Ectodermal cell (in vitro differentiated cells): ENCODE results near the gene TMEM132D.
"Not testable (repeated sequence)": the region's sequence is repeated elsewhere in the genome, so short reads cannot be mapped to it uniquely, and the experiment has no call there.

Experiments
- H3K27ac ChIP-seq: 2 replicates; pipeline ENCODE4 v1.7.0; 2013; ENCODE audit warnings: mild to moderate bottlenecking, low read depth, low read length; ENCODE audit not compliant: insufficient read depth, poor library complexity, severe bottlenecking
- H3K27me3 ChIP-seq: 2 replicates; pipeline ENCODE4 v1.7.0; 2013; ENCODE audit warnings: mild to moderate bottlenecking, low read length; ENCODE audit not compliant: insufficient read depth, control insufficient read depth, poor library complexity, severe bottlenecking
- H3K36me3 ChIP-seq: one replicate; pipeline ENCODE4 v1.7.0; 2013; ENCODE audit warnings: low read length; ENCODE audit not compliant: control insufficient read depth, insufficient read depth
- H3K4me1 ChIP-seq: one replicate; pipeline ENCODE4 v1.7.0; 2013; ENCODE audit warnings: low read length; ENCODE audit not compliant: control insufficient read depth, insufficient read depth
- H3K4me3 ChIP-seq: 2 replicates; pipeline ENCODE4 v1.7.0; 2013; ENCODE audit warnings: low read depth, low read length, control low read depth; ENCODE audit not compliant: insufficient read depth
- H3K9me3 ChIP-seq: 2 replicates; pipeline ENCODE4 v1.7.0; 2013; ENCODE audit warnings: mild to moderate bottlenecking, low read length, moderate library complexity; ENCODE audit not compliant: control insufficient read depth
- WGBS, 2 experiments: methylation state at CpG; one replicate each; pipeline ENCODE4 v1.1.7; 2013; ENCODE audit warnings: missing lambda C conversion rate in 2 of 2; 5-methylcytosine and 5-hydroxymethylcytosine counted together

TMEM132D gene

DNA sequence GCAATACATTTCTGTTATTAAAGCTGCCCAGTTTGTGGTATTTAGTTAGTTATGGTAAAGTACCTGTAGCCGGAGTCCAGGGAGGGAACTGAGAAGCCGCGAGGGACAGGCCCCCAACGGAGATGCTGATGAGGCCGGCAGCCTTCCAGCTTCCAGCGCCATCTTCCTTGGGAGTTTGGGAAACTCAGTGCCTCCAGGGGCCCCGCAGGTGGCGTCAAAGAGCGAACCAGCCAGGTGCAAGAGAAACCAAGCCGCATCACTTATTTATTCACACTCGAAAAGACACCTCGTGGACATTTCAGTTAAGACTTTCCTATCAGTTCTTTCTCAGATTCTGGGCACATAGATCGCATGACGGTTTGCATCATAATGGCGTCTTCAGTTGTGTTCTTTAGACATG lies 833.9 kb downstream of the TMEM132D start:
- Histone ChIP-seq H3K4me1 (no peaks in the 10 kb centered on the region), H3K36me3 (no peaks in the 10 kb centered on the region), H3K4me3 (no peak overlapping the region), H3K27me3 (no peaks in the 10 kb centered on the region), H3K9me3 (no peaks in the 10 kb centered on the region), H3K27ac (no peak overlapping the region)
- WGBS, 2 experiments, result 78% methylated on average over 15 of the region's 15 CpGs

DNA sequence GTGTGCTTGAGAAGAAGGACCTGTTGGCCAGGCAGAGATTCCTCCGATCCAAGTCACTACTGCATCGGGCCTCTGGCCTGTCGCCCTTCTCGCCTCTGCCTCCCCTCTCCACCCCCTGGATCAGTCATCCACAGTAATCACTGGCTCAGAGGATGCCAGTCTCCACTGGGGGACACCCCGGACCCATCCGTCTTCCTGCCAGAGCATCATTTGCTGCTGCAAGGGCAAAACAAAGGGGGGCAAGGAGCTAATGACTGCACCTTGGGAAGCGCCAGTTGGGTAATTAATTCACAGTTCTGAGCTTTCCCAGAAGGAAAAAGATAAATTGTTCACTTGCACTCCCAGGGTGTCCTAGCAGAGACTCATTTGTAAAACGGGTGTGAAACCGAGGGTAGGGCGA lies 835.1 kb downstream of the TMEM132D start:
- 90 to 91% methylated on average over 10 of the region's 10 CpGs for WGBS, 2 experiments
- H3K27ac ChIP-seq, result no peak overlapping the region
- no peak overlapping the region for H3K4me3 ChIP-seq
- no peaks in the 10 kb centered on the region for H3K9me3 ChIP-seq
- H3K4me1 ChIP-seq, result no peaks in the 10 kb centered on the region
- no peaks in the 10 kb centered on the region for H3K27me3 ChIP-seq
- no peaks in the 10 kb centered on the region for H3K36me3 ChIP-seq

DNA sequence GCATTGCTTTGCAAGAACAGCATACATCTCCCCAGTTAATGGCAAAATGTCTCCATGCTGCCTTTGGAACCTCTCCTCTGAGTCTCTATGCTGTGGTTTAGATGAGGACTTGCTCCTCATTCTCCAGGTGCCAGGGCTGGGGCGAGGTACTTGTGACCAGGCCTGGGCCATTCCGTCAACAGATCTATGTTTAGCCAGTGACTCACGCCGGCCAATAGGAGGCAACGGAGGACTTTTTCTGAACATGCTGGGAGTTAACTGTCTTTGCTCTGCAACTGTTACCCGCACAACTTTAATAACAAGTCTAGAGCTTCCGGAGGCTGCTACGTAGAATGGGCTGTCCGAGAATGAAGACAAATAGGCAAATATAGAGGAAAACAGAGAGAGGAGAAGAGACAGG lies 836.3 kb downstream of the TMEM132D start:
- Histone ChIP-seq H3K9me3 (no peaks in the 10 kb centered on the region), H3K4me3 (no peak overlapping the region), H3K27me3 (no peaks in the 10 kb centered on the region), H3K36me3 (no peaks in the 10 kb centered on the region), H3K27ac (no peak overlapping the region), H3K4me1 (no peaks in the 10 kb centered on the region)
- WGBS, 2 experiments, result 43% methylated on average over 9 of the region's 9 CpGs

DNA sequence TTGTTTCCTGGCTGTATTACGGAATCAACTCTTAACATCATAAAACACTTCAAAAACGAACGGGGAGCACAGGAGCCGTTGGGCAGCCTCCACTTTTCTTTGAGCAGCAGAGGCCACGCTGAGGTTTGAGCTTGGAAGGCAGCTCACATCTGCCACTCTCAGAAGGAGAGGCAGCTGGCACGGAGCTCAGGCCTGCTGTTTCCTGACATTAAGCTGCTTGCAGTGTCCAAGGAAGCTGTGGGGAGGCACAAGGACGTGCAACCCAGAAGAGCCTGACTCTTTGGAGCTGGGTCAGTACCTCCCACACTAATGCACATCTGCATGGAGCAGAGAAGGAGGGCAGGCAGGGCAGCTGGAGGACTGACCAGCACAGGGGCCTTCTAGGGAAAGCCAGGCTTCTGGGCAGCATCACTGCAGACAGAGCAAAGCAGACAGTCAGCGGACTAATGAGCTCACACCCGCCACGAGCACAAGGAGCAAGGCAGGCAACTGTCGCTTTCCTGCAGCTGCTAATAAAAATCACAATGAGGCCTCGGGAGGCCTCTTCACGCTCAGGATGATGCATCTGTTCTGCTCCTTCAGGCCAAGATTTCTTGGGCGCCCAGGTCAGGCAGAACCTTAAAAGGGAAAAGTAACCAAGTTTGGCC lies 839.5 kb downstream of the TMEM132D start:
- Histone ChIP-seq H3K4me3 (no peak overlapping the region), H3K27me3 (no peaks in the 10 kb centered on the region), H3K27ac (no peak overlapping the region), H3K9me3 (no peaks in the 10 kb centered on the region), H3K36me3 (no peaks in the 10 kb centered on the region), H3K4me1 (no peaks in the 10 kb centered on the region)
- WGBS, 2 experiments, result 62 to 65% methylated on average over 14 of the region's 14 CpGs

DNA sequence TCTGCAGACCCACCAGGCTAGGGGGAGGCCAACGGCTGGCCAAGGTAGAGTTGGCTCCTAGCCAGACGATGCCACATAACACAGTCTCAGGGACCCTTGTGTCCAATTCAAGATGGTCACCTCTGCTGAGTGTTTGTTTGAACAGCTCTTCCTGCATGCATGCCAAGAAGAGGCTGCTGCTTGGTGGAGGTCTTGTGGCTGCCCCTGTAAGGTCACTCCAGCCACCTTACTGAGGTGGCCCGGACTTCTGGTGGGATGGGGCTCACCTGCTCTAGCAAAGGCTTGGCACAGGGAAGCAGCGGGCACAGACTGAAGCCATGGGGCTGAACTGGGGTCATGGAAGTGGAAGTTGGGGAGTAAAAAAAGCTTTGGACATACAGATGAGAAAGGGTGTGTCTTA lies 840.2 kb downstream of the TMEM132D start:
- no peaks in the 10 kb centered on the region for H3K4me1 ChIP-seq
- no peaks in the 10 kb centered on the region for H3K36me3 ChIP-seq
- H3K27ac ChIP-seq, result no peak overlapping the region
- no peaks in the 10 kb centered on the region for H3K27me3 ChIP-seq
- no peaks in the 10 kb centered on the region for H3K9me3 ChIP-seq
- no peak overlapping the region for H3K4me3 ChIP-seq
- 81 to 82% methylated on average over 4 of the region's 4 CpGs for WGBS, 2 experiments

DNA sequence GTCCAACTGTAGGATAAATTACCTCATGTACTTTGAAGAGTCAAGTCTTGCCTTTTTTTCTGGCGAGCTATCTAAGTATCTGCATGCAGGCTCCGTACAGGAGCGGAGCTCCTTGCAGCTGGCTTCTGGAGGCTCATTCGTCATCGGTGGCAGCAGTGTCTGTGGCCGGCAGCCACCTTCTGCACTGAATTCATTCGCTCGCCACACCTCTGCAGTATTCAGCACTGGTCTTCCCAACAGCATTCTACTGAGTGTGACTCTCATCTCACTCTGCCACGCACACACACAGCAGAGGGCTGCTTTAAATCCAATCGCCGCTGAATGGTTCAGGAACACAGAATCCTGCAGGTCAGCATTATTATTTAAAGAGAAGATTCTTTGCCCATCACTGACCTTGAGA lies 850.6 kb downstream of the TMEM132D start:
- Histone ChIP-seq H3K27ac (no peak overlapping the region), H3K4me3 (no peak overlapping the region), H3K4me1 (no peaks in the 10 kb centered on the region), H3K9me3 (no peaks in the 10 kb centered on the region), H3K27me3 (no peaks in the 10 kb centered on the region), H3K36me3 (no peaks in the 10 kb centered on the region)
- 84 to 86% methylated on average over 11 of the region's 11 CpGs for WGBS, 2 experiments

DNA sequence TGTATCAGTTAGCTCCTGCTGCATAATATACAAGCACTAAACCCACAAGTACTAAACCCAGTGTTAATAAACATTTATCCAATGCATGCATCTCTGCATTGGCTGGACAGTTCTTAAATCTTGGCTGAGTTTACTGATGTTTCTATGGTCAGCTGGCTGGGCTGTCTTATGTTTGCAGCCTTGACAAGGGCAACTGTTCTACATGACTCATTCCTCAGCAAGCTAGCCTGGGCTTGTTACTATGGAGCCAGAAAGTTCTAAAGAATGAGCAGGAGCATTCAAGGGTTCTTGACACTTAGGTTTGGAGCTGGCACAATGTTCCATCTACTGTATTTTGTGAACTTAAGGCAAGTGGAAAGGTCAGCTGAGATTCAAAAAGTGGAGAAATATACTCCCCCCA lies 851.5 kb downstream of the TMEM132D start:
- Histone ChIP-seq H3K9me3 (no peaks in the 10 kb centered on the region), H3K4me1 (no peaks in the 10 kb centered on the region), H3K27ac (no peak overlapping the region), H3K27me3 (no peaks in the 10 kb centered on the region), H3K36me3 (no peaks in the 10 kb centered on the region), H3K4me3 (no peak overlapping the region)

DNA sequence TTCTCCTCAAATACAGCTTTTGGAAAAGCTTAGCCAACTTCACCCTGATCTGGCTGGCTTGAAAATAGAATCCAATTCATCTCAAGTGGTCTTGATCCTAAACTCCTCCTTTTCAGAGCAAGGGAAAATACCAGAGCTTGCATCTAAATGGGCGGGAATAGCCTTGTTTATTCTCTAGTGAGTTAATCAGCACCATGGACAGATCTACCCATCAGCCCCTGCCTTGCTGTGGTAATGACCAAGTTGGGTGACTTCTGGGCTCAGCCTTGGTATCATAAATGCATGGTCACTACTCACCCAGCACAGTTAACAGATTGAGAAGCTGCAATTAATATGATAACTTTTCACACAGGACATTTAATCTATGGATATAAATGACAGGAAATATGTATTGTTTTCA lies 853.9 kb downstream of the TMEM132D start:
- Histone ChIP-seq H3K27ac (no peak overlapping the region), H3K36me3 (no peaks in the 10 kb centered on the region), H3K27me3 (no peaks in the 10 kb centered on the region), H3K4me1 (no peaks in the 10 kb centered on the region), H3K4me3 (no peak overlapping the region), H3K9me3 (no peaks in the 10 kb centered on the region)
- 0 to 10% methylated on average over 1 of the region's 1 CpG for WGBS, 2 experiments

DNA sequence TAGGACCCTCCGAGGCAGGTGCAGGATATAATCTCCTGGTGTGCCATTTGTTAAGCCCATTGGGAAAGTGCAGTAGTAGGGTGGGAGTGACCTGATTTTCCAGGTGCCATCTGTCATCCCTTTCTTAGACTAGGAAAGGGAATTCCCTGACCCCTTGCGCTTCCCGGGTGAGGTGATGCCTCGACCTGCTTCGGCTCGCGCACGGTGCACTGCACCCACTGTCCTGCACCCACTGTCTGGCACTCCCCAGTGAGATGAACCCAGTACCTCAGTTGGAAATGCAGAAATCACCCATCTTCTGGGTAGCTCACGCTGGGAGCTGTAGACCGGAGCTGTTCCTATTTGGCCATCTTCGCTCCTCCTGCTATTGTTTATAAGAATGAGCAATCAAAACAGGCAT lies 860.5 kb downstream of the TMEM132D start:
- H3K27me3 ChIP-seq, H3K4me1 ChIP-seq, H3K36me3 ChIP-seq, H3K4me3 ChIP-seq, H3K27ac ChIP-seq, H3K9me3 ChIP-seq: not testable (repeated sequence)
- 92 to 95% methylated on average over 11 of the region's 11 CpGs for WGBS, 2 experiments

DNA sequence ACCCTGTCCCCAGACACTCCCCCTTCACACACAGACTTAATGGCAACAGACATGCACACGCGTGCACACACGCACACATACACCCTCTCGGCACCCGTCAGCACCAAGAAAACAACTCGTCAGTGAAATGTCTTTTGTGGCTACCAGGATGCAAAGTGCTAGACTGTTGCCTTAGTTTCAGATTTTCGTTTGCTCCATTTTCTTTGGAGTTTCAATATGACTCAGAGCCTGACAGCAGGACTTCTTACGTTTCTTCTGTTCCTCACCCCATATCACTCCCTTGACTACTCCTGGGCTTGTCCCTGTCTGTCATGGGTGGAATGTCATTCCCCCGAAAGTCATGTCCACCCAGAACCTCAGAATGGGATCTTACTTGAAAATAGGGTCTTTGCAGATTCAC lies 867.7 kb downstream of the TMEM132D start:
- no peak overlapping the region for H3K27ac ChIP-seq
- peaks cover 11% of the 10 kb centered on the region for H3K4me1 ChIP-seq
- H3K36me3 ChIP-seq, result no peaks in the 10 kb centered on the region
- WGBS, 2 experiments, result 94 to 95% methylated on average over 9 of the region's 9 CpGs
- no peaks in the 10 kb centered on the region for H3K27me3 ChIP-seq
- H3K4me3 ChIP-seq, result no peak overlapping the region
- H3K9me3 ChIP-seq, result no peaks in the 10 kb centered on the region
